Skin of body (tissue), 2 donors: Measurements from ENCODE around the gene TAF5. TPM values are rescaled to one million over a fixed set of nuclear protein-coding genes. Genes with fewer than 3 reads are reported as not detected.
"Not testable (repeated sequence)": the region's sequence is repeated elsewhere in the genome, so short reads cannot be mapped to it uniquely, and the experiment has no call there.

Source experiments
- DNase-seq: peaks from one replicate; lab custom pipeline; 2025; lab: John Stamatoyannopoulos, UW
- total RNA-seq: library from RNA; depleted of rRNA; stranded (reverse); fragments of >200 nt; gene quantifications from one replicate; pipeline ENCODE4 v1.2.3, GENCODE V29; 2014

Gene TAF5
- total RNA-seq, 1 donor from 2014 or later, result 4.9 TPM

- DNase-seq, result no peak
Observed at GRCh38 chr10:103413564-103413963, 45.8 kb downstream of the TAF5 start.

GRCh38 chr10:103415581-103415980 is 47.8 kb downstream of the TAF5 start:
- DNase-seq, result no peak

GRCh38 chr10:103416436-103417147 is 48.8 kb downstream of the TAF5 start:
- DNase-seq, result peak; percentile 57

- not testable (repeated sequence) for DNase-seq
Observed at GRCh38 chr10:103417148-103417469, 49.3 kb downstream of the TAF5 start.

- no peak for DNase-seq
Observed at GRCh38 chr10:103417601-103418000, 49.8 kb downstream of the TAF5 start.

GRCh38 chr10:103419101-103419500 is 51.3 kb downstream of the TAF5 start:
- DNase-seq, result no peak

GRCh38 chr10:103423748-103424147 is 56.0 kb downstream of the TAF5 start:
- DNase-seq, result no peak

GRCh38 chr10:103427866-103428265 is 60.1 kb downstream of the TAF5 start:
- DNase-seq, result no peak

- DNase-seq, result no peak
Observed at GRCh38 chr10:103428989-103429643, 61.3 kb downstream of the TAF5 start.

- DNase-seq, result no peak
Observed at GRCh38 chr10:103429647-103430046, 61.9 kb downstream of the TAF5 start.

- no peak for DNase-seq
Observed at GRCh38 chr10:103431902-103432301, 64.1 kb downstream of the TAF5 start.

GRCh38 chr10:103433858-103434257 is 66.1 kb downstream of the TAF5 start:
- no peak for DNase-seq

Other genes starting within 250 kb of the TAF5 start
- 92.6 TPM for gene NT5C2, start 174.7 kb upstream of the TAF5 start, total RNA-seq
- gene RPEL1, start 122.1 kb upstream of the TAF5 start, total RNA-seq, result not detected
- 0.99 TPM for gene INA, start 90.8 kb upstream of the TAF5 start, total RNA-seq
- 8.9 TPM for gene PCGF6, start 16.8 kb upstream of the TAF5 start, total RNA-seq
- 144 TPM for gene ATP5MK, start 28.5 kb downstream of the TAF5 start, total RNA-seq
- gene PDCD11, start 28.6 kb downstream of the TAF5 start, total RNA-seq, result 25.1 TPM
- 11.1 TPM for gene CALHM2, start 84.4 kb downstream of the TAF5 start, total RNA-seq
- not detected for gene CALHM1, start 90.9 kb downstream of the TAF5 start, total RNA-seq
- not detected for gene CALHM3, start 111.3 kb downstream of the TAF5 start, total RNA-seq
- gene NEURL1, start 125.7 kb downstream of the TAF5 start, total RNA-seq, result 2.1 TPM